OCI-LY3 (cell line): ENCODE measurements around the gene RFTN1.

Experiments
- H2AFZ ChIP-seq: fragments of 200-600, 300-600 bp; shearing (Covaris generic); 2 replicates; pipeline ENCODE4 v1.6.0; 2014; ENCODE audit warnings: antibody characterized with exemption, low read depth, low read length
- H3K27ac ChIP-seq: fragments of 200-600, 300-600 bp; sonication (generic); 2 replicates; pipeline ENCODE4 v1.5.1; 2014; ENCODE audit warnings: mild to moderate bottlenecking, low read length, moderate library complexity, mixed read lengths
- H3K27me3 ChIP-seq: fragments of 200-600, 300-600 bp; sonication (generic); 2 replicates; pipeline ENCODE4 v1.6.1; 2014; ENCODE audit warnings: low read depth, low read length, mixed read lengths
- H3K36me3 ChIP-seq: fragments of 200-600, 300-600 bp; sonication (generic); replicated peaks from 2 replicates; pipeline ENCODE3; 2014; ENCODE audit warnings: low read depth, low read length, mixed read lengths
- H3K4me1 ChIP-seq: fragments of 300-600, 200-600 bp; sonication (generic); 2 replicates; pipeline ENCODE4 v1.6.1; 2014; ENCODE audit warnings: low read length, mixed read lengths
- H3K4me2 ChIP-seq: fragments of 200-600, 300-600 bp; sonication (generic); 2 replicates; pipeline ENCODE4 v1.6.1; 2014; ENCODE audit warnings: low read length, mixed read lengths
- H3K4me3 ChIP-seq: fragments of 300-600, 200-600 bp; sonication (generic); 2 replicates; pipeline ENCODE4 v1.5.1; 2014; ENCODE audit warnings: antibody characterized with exemption, mild to moderate bottlenecking, low read length, moderate library complexity
- H3K79me2 ChIP-seq: fragments of 300-600, 200-600 bp; shearing (Covaris generic); 2 replicates; pipeline ENCODE4 v1.6.1; 2014; ENCODE audit warnings: mild to moderate bottlenecking, low read length, mixed read lengths
- H3K9ac ChIP-seq: fragments of 300-600, 200-600 bp; shearing (Covaris generic); 2 replicates; pipeline ENCODE4 v1.6.0; 2014; ENCODE audit warnings: mild to moderate bottlenecking, low read length, moderate library complexity
- H3K9me3 ChIP-seq: fragments of 200-600, 300-600 bp; shearing (Covaris generic); 2 replicates; pipeline ENCODE4 v1.6.1; 2014; ENCODE audit warnings: low read length, mixed read lengths; ENCODE audit not compliant: insufficient read depth
- H4K20me1 ChIP-seq: fragments of 200-600, 300-600 bp; sonication (generic); 2 replicates; pipeline ENCODE4 v1.6.1; 2016; ENCODE audit warnings: low read length, mixed read lengths; ENCODE audit not compliant: insufficient read depth
- EZH2phosphoT487 ChIP-seq: fragments of 200-600 bp; shearing (Covaris generic); IDR thresholded peaks from 2 replicates; pipeline ENCODE4 v1.6.1; 2018; ENCODE audit warnings: antibody characterized with exemption, mixed run types, low read depth
- TF ChIP-seq, protein P1 (sequence below): fragments of 200-600, 300-600 bp; sonication (generic); IDR thresholded peaks from 2 replicates; pipeline ENCODE4 v1.5.1; 2014; ENCODE audit warnings: antibody characterized with exemption, low read length, low read depth

The RFTN1 gene

DNA sequence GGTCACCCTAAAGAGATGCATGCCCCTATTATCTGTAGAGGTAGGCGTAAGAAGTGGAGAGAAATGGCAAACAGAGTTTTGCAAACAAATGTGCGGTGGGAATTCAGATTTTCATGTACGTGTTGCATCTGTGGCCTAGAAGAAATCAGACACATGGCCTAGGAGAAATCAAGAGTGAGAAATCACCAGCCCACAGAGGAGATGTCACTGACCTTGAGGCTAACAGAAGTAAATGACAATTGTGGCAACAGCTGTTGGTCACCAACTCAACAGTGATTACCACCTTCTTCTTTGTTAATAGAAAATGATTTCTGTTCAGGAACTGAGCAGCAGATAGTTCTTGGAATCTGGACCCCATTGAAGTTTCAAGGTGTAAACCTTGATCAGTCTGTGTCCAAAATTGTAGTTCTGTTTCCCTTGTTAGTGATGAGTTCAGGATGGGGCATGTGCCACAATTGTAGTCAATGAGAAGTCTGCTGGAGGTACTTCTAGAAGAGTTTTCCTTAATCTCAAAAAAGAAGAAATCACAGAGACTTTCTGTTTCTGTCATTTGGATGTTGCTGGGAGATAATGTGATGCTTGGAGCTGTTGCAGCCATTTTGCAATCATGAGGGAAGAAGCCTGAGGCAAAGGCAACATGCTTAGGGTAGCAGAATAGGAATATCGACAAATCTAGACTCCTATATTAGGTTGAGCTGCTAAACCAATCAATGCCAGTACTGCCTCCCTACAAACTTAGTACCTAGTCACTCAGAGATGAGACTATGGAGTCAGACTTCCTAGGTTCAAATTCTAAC lies 34.3 kb upstream of the RFTN1 start:
- Histone ChIP-seq H2AFZ (no peak overlapping the region), H3K27me3 (peaks cover 1% of the 10 kb centered on the region; the same call in 1 of the 2 replicates), H3K4me2 (no peak overlapping the region), H3K36me3 (no peaks in the 10 kb centered on the region), H3K9me3 (no peaks in the 10 kb centered on the region), H3K27ac (no peak overlapping the region), H4K20me1 (no peaks in the 10 kb centered on the region), H3K4me1 (peaks cover 11% of the 10 kb centered on the region), H3K9ac (no peak overlapping the region), H3K79me2 (no peaks in the 10 kb centered on the region), H3K4me3 (no peak overlapping the region)
- TF ChIP-seq, protein P1, sequence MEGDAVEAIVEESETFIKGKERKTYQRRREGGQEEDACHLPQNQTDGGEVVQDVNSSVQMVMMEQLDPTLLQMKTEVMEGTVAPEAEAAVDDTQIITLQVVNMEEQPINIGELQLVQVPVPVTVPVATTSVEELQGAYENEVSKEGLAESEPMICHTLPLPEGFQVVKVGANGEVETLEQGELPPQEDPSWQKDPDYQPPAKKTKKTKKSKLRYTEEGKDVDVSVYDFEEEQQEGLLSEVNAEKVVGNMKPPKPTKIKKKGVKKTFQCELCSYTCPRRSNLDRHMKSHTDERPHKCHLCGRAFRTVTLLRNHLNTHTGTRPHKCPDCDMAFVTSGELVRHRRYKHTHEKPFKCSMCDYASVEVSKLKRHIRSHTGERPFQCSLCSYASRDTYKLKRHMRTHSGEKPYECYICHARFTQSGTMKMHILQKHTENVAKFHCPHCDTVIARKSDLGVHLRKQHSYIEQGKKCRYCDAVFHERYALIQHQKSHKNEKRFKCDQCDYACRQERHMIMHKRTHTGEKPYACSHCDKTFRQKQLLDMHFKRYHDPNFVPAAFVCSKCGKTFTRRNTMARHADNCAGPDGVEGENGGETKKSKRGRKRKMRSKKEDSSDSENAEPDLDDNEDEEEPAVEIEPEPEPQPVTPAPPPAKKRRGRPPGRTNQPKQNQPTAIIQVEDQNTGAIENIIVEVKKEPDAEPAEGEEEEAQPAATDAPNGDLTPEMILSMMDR = no peak
- TF ChIP-seq EZH2phosphoT487 = no peak

DNA sequence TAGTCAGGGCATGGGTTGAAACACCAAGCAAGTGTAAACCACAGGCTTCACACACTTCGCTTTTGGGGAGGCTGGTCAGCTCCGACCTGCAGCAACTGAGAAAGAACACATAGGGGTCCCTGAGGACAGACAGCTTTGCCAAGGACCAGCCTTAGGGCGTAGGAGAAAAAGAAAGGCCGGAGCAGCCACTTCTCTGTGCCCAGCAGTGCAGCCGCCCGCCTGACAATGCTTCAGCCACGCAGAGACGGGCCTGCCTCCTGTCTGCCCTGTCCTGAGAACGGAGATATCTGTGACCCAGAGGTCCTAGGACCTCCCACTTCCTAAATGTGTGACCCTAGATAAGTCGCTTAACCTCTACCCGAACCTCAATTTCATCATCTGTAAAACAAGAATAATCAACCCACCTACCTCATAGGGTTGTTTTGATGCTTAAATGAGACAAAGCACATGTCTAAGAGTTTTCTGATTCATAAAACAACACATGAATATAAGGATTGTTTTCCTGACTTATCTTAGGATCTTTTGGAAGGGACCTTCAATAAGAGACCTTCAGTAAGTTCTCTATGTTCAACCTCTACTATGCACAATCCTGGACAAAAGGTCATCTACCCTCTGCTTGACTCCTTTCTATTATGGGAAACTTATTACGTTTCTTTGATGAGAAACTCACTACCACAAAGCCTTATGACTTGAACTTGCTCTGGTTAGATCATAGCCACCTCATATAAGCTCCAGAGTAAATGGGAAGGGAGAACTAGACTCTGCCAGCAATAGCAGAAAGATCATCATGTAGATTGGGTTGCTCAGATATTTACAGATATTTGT lies 32.9 kb upstream of the RFTN1 start:
- no peak overlapping the region for H3K4me2 ChIP-seq
- no peaks in the 10 kb centered on the region for H3K9me3 ChIP-seq
- peaks cover 11% of the 10 kb centered on the region for H3K4me1 ChIP-seq
- no peaks in the 10 kb centered on the region for H3K79me2 ChIP-seq
- no peaks in the 10 kb centered on the region for H4K20me1 ChIP-seq
- H3K9ac ChIP-seq = no peak overlapping the region
- no peak overlapping the region for H3K27ac ChIP-seq
- no peak overlapping the region for H2AFZ ChIP-seq
- H3K36me3 ChIP-seq = no peaks in the 10 kb centered on the region
- peaks cover 3% of the 10 kb centered on the region; the same call in 1 of the 2 replicates for H3K27me3 ChIP-seq
- no peak for TF ChIP-seq EZH2phosphoT487
- TF ChIP-seq, protein P1 = no peak
- H3K4me3 ChIP-seq = no peak overlapping the region

DNA sequence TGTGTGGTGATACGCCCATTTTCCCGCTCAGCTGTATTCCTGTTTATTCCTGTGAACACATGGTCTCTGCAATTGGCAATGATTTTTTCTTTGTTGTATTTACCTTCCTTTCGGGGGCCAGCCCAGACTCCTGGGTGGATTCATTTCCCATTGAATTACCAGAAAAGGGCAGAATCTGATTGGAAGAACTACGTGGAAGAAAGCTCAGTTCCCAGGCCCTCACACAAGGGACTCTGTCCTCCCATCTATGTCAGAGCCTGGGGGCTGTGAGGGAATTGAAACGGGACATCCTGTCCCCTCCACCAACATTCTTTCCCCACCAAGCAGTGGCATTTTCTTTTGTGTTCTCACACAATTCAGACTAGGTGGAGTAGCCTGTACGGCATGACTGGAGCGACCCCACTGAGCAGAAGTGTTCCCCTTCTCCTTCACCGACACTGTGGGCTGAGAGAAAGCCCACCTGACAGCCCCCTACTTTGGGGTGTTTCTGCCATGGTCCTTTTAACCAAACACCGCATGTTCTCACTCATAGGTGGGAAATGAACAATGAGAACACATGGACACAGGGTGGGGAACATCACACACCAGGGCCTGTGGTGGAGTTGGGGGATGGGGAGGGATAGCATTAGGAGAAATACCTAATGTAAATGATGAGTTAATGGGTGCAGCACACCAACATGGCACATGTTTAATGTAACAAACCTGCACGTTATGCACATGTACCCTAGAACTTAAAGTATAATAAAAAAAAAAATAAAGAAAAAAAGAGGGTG lies 32.1 kb upstream of the RFTN1 start:
- Histone ChIP-seq H3K4me3 (no peak overlapping the region), H3K4me2 (no peak overlapping the region), H3K27ac (no peak overlapping the region), H3K4me1 (peaks cover 6% of the 10 kb centered on the region), H3K36me3 (no peaks in the 10 kb centered on the region), H3K9ac (no peak overlapping the region), H2AFZ (no peak overlapping the region), H4K20me1 (no peaks in the 10 kb centered on the region), H3K27me3 (peaks cover 4% of the 10 kb centered on the region), H3K79me2 (no peaks in the 10 kb centered on the region), H3K9me3 (no peaks in the 10 kb centered on the region)
- TF ChIP-seq EZH2phosphoT487 = no peak
- TF ChIP-seq, protein P1 = no peak
